K562 (cell line): ENCODE measurements around the gene DET1. TPM values are rescaled to one million over a fixed set of nuclear protein-coding genes. Genes with fewer than 3 reads are reported as not detected.

Source experiments
- BRD4 ChIP-seq: fragments of 200-600 bp; sonication (generic); IDR thresholded peaks from 2 replicates; pipeline ENCODE4 v1.6.1; 2017; ENCODE audit warnings: inconsistent platforms
- DDX20 ChIP-seq: fragments of 450-650 bp; IDR thresholded peaks from 2 replicates; pipeline ENCODE4 v1.6.1; 2016; ENCODE audit warnings: missing genetic modification characterization, low read depth, mild to moderate bottlenecking, missing compliant biosample characterization, moderate library complexity
- FOXP1 ChIP-seq: sonication (generic); formaldehyde crosslinking; IDR thresholded peaks from 2 replicates; pipeline ENCODE4 v1.8.0; 2022; ENCODE audit warnings: mild to moderate bottlenecking, missing genetic modification reagents
- MBD2 ChIP-seq: sonication (generic); IDR thresholded peaks from 2 replicates; pipeline ENCODE4 v1.6.1; 2016; ENCODE audit warnings: low read depth, borderline replicate concordance
- MEIS2 ChIP-seq: fragments of 450-650 bp; IDR thresholded peaks from 2 replicates; pipeline ENCODE4 v1.6.1; 2014; ENCODE audit warnings: mild to moderate bottlenecking; ENCODE audit not compliant: partially characterized antibody
- PHB ChIP-seq: fragments of 250-450 bp; sonication (Bioruptor Pico); IDR thresholded peaks from 2 replicates; pipeline ENCODE4 v1.5.0; 2021
- SMARCA4 ChIP-seq: fragments of 450-650 bp; IDR thresholded peaks from 2 replicates; pipeline ENCODE4 v1.6.1; 2016
- ZBED1 ChIP-seq: IDR thresholded peaks from 2 replicates; pipeline ENCODE4 v1.6.1; 2014
- polyA plus RNA-seq, 8 experiments: library from polyadenylated mRNA; depleted of rRNA in 4 of 8; stranded (reverse) in 5 of 8; unstranded in 3 of 8; fragments of >200 nt; fragmentation: Nextera tagmentation in 2 of 8; fragmentation: Illumina TruSeq in 1 of 8; extraction: Ambion mirVana in 2 of 8; extraction: Trizol in 1 of 8; gene quantifications; 2 replicates each; pipeline versions ENCODE4 v1.2.1 to v1.2.3, GENCODE V29; 2011 to 2014; ENCODE audit warnings: inconsistent platforms in 1 of 8, missing spikeins in 1 of 8
- total RNA-seq, 7 experiments: library from RNA; depleted of rRNA in 6 of 7; stranded (reverse); fragments of >200 nt in 6 of 7; fragmentation: Illumina TruSeq in 2 of 7; extraction: Trizol in 2 of 7; gene quantifications; 2 replicates each; pipeline versions ENCODE4 v1.2.1 to v1.2.3, GENCODE V29; 2011 to 2021; ENCODE audit warnings: low replicate concordance in 1 of 7
- TF ChIP-seq, protein P1 (sequence below): fragments of 450-650 bp; IDR thresholded peaks from 2 replicates; pipeline ENCODE4 v1.6.1; 2016; ENCODE audit warnings: antibody characterized with exemption
- TF ChIP-seq, protein P2 (sequence below): fragments of 450-650 bp; IDR thresholded peaks from 2 replicates; pipeline ENCODE4 v1.6.1; 2014; ENCODE audit warnings: low read depth, mild to moderate bottlenecking, moderate library complexity, borderline replicate concordance
- TF ChIP-seq, protein P3 (sequence below): fragments of 450-650 bp; formaldehyde crosslinking; IDR thresholded peaks from 2 replicates; pipeline ENCODE4 v1.4.0; 2022; ENCODE audit warnings: mild to moderate bottlenecking, moderate library complexity
- TF ChIP-seq, protein P4 (sequence below): fragments of 450-650 bp; IDR thresholded peaks from 2 replicates; pipeline ENCODE4 v1.6.1; 2016; ENCODE audit warnings: mild to moderate bottlenecking, moderate library complexity
- TF ChIP-seq, protein P5 (sequence below): fragments of 250-450 bp; sonication (Bioruptor Pico); IDR thresholded peaks from 2 replicates; pipeline ENCODE4 v1.5.1; 2021; ENCODE audit warnings: mild to moderate bottlenecking

Gene DET1
- total and polyA plus RNA-seq, 9 of the 15 experiments (the other 6 are each of a cell fraction or from before 2014, with no cell fraction given): 4.2 to 8.1 (median 6.0) TPM

DNA sequence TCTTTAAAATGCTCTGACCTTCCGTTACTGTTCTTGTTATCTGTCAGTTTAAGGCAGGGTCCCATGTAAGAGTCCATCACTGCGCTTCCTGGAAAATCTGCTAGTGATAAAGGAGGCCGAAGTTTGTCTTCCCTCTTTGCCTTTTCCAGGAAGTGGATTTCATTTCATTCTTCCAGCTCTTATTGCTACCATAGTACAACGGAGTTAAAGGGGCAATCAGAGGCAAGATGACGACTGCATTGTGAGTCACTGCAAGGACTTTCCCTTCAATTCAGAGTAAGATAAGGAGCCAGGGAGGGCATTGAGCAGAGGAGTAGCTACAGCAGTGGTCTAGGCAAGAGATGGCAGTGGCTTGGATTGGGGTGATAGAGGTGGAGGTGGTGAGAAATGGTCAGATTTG is 17.2 kb upstream of the DET1 start (continued):
- TF ChIP-seq, protein P1, sequence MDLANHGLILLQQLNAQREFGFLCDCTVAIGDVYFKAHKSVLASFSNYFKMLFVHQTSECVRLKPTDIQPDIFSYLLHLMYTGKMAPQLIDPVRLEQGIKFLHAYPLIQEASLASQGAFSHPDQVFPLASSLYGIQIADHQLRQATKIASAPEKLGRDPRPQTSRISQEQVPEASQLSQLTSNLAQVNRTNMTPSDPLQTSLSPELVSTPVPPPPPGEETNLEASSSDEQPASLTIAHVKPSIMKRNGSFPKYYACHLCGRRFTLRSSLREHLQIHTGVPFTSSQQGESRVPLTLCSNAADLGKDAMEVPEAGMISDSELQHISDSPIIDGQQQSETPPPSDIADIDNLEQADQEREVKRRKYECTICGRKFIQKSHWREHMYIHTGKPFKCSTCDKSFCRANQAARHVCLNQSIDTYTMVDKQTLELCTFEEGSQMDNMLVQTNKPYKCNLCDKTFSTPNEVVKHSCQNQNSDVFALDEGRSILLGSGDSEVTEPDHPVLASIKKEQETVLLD: no peak
- TF ChIP-seq, protein P2, sequence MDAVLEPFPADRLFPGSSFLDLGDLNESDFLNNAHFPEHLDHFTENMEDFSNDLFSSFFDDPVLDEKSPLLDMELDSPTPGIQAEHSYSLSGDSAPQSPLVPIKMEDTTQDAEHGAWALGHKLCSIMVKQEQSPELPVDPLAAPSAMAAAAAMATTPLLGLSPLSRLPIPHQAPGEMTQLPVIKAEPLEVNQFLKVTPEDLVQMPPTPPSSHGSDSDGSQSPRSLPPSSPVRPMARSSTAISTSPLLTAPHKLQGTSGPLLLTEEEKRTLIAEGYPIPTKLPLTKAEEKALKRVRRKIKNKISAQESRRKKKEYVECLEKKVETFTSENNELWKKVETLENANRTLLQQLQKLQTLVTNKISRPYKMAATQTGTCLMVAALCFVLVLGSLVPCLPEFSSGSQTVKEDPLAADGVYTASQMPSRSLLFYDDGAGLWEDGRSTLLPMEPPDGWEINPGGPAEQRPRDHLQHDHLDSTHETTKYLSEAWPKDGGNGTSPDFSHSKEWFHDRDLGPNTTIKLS: no peak
- TF ChIP-seq BRD4 (no peak), ZBED1 (no peak), MBD2 (0 out of 2 replicates have a peak, but pooled peaks have one; percentile 43), SMARCA4 (peak; percentile 91), FOXP1 (CRISPR knock-in tag) (no peak), DDX20 (tag) (no peak), MEIS2 (peak; percentile 61), PHB (CRISPR knock-in tag) (no peak)
- TF ChIP-seq, protein P3, sequence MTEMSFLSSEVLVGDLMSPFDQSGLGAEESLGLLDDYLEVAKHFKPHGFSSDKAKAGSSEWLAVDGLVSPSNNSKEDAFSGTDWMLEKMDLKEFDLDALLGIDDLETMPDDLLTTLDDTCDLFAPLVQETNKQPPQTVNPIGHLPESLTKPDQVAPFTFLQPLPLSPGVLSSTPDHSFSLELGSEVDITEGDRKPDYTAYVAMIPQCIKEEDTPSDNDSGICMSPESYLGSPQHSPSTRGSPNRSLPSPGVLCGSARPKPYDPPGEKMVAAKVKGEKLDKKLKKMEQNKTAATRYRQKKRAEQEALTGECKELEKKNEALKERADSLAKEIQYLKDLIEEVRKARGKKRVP (CRISPR knock-in tag): no peak
- TF ChIP-seq, protein P4, sequence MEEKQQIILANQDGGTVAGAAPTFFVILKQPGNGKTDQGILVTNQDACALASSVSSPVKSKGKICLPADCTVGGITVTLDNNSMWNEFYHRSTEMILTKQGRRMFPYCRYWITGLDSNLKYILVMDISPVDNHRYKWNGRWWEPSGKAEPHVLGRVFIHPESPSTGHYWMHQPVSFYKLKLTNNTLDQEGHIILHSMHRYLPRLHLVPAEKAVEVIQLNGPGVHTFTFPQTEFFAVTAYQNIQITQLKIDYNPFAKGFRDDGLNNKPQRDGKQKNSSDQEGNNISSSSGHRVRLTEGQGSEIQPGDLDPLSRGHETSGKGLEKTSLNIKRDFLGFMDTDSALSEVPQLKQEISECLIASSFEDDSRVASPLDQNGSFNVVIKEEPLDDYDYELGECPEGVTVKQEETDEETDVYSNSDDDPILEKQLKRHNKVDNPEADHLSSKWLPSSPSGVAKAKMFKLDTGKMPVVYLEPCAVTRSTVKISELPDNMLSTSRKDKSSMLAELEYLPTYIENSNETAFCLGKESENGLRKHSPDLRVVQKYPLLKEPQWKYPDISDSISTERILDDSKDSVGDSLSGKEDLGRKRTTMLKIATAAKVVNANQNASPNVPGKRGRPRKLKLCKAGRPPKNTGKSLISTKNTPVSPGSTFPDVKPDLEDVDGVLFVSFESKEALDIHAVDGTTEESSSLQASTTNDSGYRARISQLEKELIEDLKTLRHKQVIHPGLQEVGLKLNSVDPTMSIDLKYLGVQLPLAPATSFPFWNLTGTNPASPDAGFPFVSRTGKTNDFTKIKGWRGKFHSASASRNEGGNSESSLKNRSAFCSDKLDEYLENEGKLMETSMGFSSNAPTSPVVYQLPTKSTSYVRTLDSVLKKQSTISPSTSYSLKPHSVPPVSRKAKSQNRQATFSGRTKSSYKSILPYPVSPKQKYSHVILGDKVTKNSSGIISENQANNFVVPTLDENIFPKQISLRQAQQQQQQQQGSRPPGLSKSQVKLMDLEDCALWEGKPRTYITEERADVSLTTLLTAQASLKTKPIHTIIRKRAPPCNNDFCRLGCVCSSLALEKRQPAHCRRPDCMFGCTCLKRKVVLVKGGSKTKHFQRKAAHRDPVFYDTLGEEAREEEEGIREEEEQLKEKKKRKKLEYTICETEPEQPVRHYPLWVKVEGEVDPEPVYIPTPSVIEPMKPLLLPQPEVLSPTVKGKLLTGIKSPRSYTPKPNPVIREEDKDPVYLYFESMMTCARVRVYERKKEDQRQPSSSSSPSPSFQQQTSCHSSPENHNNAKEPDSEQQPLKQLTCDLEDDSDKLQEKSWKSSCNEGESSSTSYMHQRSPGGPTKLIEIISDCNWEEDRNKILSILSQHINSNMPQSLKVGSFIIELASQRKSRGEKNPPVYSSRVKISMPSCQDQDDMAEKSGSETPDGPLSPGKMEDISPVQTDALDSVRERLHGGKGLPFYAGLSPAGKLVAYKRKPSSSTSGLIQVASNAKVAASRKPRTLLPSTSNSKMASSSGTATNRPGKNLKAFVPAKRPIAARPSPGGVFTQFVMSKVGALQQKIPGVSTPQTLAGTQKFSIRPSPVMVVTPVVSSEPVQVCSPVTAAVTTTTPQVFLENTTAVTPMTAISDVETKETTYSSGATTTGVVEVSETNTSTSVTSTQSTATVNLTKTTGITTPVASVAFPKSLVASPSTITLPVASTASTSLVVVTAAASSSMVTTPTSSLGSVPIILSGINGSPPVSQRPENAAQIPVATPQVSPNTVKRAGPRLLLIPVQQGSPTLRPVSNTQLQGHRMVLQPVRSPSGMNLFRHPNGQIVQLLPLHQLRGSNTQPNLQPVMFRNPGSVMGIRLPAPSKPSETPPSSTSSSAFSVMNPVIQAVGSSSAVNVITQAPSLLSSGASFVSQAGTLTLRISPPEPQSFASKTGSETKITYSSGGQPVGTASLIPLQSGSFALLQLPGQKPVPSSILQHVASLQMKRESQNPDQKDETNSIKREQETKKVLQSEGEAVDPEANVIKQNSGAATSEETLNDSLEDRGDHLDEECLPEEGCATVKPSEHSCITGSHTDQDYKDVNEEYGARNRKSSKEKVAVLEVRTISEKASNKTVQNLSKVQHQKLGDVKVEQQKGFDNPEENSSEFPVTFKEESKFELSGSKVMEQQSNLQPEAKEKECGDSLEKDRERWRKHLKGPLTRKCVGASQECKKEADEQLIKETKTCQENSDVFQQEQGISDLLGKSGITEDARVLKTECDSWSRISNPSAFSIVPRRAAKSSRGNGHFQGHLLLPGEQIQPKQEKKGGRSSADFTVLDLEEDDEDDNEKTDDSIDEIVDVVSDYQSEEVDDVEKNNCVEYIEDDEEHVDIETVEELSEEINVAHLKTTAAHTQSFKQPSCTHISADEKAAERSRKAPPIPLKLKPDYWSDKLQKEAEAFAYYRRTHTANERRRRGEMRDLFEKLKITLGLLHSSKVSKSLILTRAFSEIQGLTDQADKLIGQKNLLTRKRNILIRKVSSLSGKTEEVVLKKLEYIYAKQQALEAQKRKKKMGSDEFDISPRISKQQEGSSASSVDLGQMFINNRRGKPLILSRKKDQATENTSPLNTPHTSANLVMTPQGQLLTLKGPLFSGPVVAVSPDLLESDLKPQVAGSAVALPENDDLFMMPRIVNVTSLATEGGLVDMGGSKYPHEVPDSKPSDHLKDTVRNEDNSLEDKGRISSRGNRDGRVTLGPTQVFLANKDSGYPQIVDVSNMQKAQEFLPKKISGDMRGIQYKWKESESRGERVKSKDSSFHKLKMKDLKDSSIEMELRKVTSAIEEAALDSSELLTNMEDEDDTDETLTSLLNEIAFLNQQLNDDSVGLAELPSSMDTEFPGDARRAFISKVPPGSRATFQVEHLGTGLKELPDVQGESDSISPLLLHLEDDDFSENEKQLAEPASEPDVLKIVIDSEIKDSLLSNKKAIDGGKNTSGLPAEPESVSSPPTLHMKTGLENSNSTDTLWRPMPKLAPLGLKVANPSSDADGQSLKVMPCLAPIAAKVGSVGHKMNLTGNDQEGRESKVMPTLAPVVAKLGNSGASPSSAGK: no peak
- TF ChIP-seq, protein P5, sequence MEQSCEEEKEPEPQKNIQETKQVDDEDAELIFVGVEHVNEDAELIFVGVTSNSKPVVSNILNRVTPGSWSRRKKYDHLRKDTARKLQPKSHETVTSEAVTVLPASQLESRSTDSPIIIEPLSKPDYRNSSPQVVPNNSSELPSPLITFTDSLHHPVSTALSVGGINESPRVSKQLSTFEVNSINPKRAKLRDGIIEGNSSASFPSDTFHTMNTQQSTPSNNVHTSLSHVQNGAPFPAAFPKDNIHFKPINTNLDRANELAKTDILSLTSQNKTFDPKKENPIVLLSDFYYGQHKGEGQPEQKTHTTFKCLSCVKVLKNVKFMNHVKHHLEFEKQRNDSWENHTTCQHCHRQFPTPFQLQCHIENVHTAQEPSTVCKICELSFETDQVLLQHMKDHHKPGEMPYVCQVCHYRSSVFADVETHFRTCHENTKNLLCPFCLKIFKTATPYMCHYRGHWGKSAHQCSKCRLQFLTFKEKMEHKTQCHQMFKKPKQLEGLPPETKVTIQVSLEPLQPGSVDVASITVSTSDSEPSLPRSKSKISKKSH (CRISPR knock-in tag): no peak
